Keratinocyte (primary cell): Measurements from ENCODE around the gene OFD1. TPM values are rescaled to one million over a fixed set of nuclear protein-coding genes. Genes with fewer than 3 reads are reported as not detected.

Source experiments
- DNase-seq: peaks from one replicate; pipeline ENCODE4 v3.0.0-alpha.2; 2011; ENCODE audit warnings: low read depth, missing footprints, low spot score
- FAIRE-seq: peaks from 2 replicates; lab custom pipeline; 2011; peaks lifted over from hg19 to GRCh38; lab: Jason Lieb, UNC
- H2AFZ ChIP-seq: 2 replicates; pipeline ENCODE4 v1.6.0; 2012; ENCODE audit warnings: low read length, control low read depth, inconsistent platforms; ENCODE audit not compliant: control insufficient read depth
- H3K27ac ChIP-seq: 2 replicates; pipeline ENCODE4 v1.5.1; 2011; ENCODE audit warnings: low read length; ENCODE audit not compliant: control insufficient read depth, insufficient read depth
- H3K27me3 ChIP-seq: 3 replicates; pipeline ENCODE4 v1.6.0; 2011; ENCODE audit warnings: low read length; ENCODE audit not compliant: control insufficient read depth, insufficient read depth; ENCODE audit errors: extremely low read depth
- H3K36me3 ChIP-seq, 2 experiments: 2 replicates in 1 of 2; 3 replicates in 1 of 2; pipeline ENCODE4 v1.5.1; 2011; ENCODE audit warnings: low read length in 2 of 2, mild to moderate bottlenecking in 1 of 2; ENCODE audit not compliant: control insufficient read depth in 2 of 2, insufficient read depth in 2 of 2; ENCODE audit errors: extremely low read depth in 1 of 2
- H3K4me1 ChIP-seq: 3 replicates; pipeline ENCODE4 v1.5.1; 2011; ENCODE audit warnings: low read length; ENCODE audit not compliant: control insufficient read depth, insufficient read depth; ENCODE audit errors: extremely low read depth
- H3K4me2 ChIP-seq: 3 replicates; pipeline ENCODE4 v1.6.0; 2011; ENCODE audit warnings: low read depth, low read length; ENCODE audit not compliant: control insufficient read depth, insufficient read depth; ENCODE audit errors: extremely low read depth
- H3K4me3 ChIP-seq, 3 experiments: fragments of 200-600 bp in 1 of 3; sonication (generic) in 1 of 3; 2 replicates in 2 of 3; 3 replicates in 1 of 3; pipeline ENCODE4 v1.5.1; 2011 to 2016; ENCODE audit warnings: low read length in 3 of 3, mild to moderate bottlenecking in 3 of 3, control low read depth in 2 of 3, inconsistent platforms in 1 of 3, low read depth in 1 of 3, mixed read lengths in 1 of 3, mixed run types in 1 of 3, moderate library complexity in 1 of 3; ENCODE audit not compliant: control insufficient read depth in 2 of 3, insufficient read depth in 2 of 3; ENCODE audit errors: extremely low read depth in 1 of 3
- H3K79me2 ChIP-seq: 2 replicates; pipeline ENCODE4 v1.6.0; 2012; ENCODE audit warnings: low read length; ENCODE audit not compliant: control insufficient read depth, insufficient read depth
- H3K9ac ChIP-seq: 3 replicates; pipeline ENCODE4 v1.6.0; 2011; ENCODE audit warnings: low read length; ENCODE audit not compliant: control insufficient read depth, insufficient read depth; ENCODE audit errors: extremely low read depth
- H3K9me1 ChIP-seq: 3 replicates; pipeline ENCODE4 v1.6.0; 2011; ENCODE audit warnings: low read length; ENCODE audit not compliant: control insufficient read depth, insufficient read depth; ENCODE audit errors: extremely low read depth
- H3K9me3 ChIP-seq: 2 replicates; pipeline ENCODE4 v1.5.1; 2012; ENCODE audit warnings: low read depth, low read length; ENCODE audit not compliant: control insufficient read depth
- H4K20me1 ChIP-seq: 3 replicates; pipeline ENCODE4 v1.6.0; 2011; ENCODE audit warnings: low read length; ENCODE audit not compliant: control insufficient read depth, insufficient read depth; ENCODE audit errors: extremely low read depth
- EZH2 ChIP-seq: IDR thresholded peaks from one replicate; pipeline ENCODE4 v1.6.1; 2012; ENCODE audit warnings: inconsistent platforms, mild to moderate bottlenecking, low read length, moderate library complexity
- dilution Hi-C: fragments of 300-500 bp; cut with MboI; formaldehyde crosslinking; loops from one replicate; pipeline ENCODE4 v1.7.0; 2020; ENCODE audit warnings: low sequenced_read_pairs; ENCODE audit not compliant: extremely low pct_ligation_motif_present
- polyA plus RNA-seq, 5 experiments: library from polyadenylated mRNA; depleted of rRNA in 3 of 5; stranded (reverse) in 3 of 5; stranded (forward) in 1 of 5; unstranded in 1 of 5; fragments of >200 nt; gene quantifications; 1 replicate in 1 of 5; 2 replicates in 3 of 5; 3 replicates in 1 of 5; pipeline versions ENCODE4 v1.2.1 to v1.2.3, GENCODE V29; 2011 to 2012; ENCODE audit warnings: missing spikeins in 2 of 5, low read depth in 1 of 5, low replicate concordance in 1 of 5
- TF ChIP-seq, protein P1 (sequence below), 3 experiments: IDR thresholded peaks in 1 of 3; conservative IDR thresholded peaks in 1 of 3; optimal IDR thresholded peaks in 1 of 3; 2 replicates in 2 of 3; 3 replicates in 1 of 3; pipeline versions ENCODE3 to v1.5.1; 2011; ENCODE audit warnings: low read length in 3 of 3, mild to moderate bottlenecking in 3 of 3, moderate library complexity in 2 of 3, control low read depth in 1 of 3, inconsistent platforms in 1 of 3; ENCODE audit not compliant: insufficient read depth in 2 of 3; ENCODE audit errors: extremely low read depth in 1 of 3

The OFD1 gene
- polyA plus RNA-seq, 1 donor (not counting 4 experiments of a cell fraction or from before 2014, with no cell fraction given), result 18.3 TPM

GRCh38 chrX:13697976-13698375 is 36.6 kb upstream of the OFD1 start:
- H3K9me3 ChIP-seq, result no peaks in the 10 kb centered on the region
- H3K4me3 ChIP-seq, result no peak overlapping the region
- peaks cover 29% of the 10 kb centered on the region for H3K4me1 ChIP-seq
- DNase-seq (no peak), FAIRE-seq (no peak)
- no peak for TF ChIP-seq EZH2
- TF ChIP-seq, protein P1, sequence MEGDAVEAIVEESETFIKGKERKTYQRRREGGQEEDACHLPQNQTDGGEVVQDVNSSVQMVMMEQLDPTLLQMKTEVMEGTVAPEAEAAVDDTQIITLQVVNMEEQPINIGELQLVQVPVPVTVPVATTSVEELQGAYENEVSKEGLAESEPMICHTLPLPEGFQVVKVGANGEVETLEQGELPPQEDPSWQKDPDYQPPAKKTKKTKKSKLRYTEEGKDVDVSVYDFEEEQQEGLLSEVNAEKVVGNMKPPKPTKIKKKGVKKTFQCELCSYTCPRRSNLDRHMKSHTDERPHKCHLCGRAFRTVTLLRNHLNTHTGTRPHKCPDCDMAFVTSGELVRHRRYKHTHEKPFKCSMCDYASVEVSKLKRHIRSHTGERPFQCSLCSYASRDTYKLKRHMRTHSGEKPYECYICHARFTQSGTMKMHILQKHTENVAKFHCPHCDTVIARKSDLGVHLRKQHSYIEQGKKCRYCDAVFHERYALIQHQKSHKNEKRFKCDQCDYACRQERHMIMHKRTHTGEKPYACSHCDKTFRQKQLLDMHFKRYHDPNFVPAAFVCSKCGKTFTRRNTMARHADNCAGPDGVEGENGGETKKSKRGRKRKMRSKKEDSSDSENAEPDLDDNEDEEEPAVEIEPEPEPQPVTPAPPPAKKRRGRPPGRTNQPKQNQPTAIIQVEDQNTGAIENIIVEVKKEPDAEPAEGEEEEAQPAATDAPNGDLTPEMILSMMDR (optimal IDR thresholded peaks at IDR 0.05 in 1 of 3, IDR thresholded peaks at IDR 0.05 in 1 of 3, conservative IDR thresholded peaks at IDR 0.05 in 1 of 3; ENCODE audit: extremely low read depth in 1 of 3, insufficient read depth in 2 of 3, low read length in 3 of 3), result no peak
- dilution Hi-C loops, result no loop called here
- peaks cover 2% of the 10 kb centered on the region for H3K9me1 ChIP-seq
- peaks cover 2 to 3% of the 10 kb centered on the region in 2 experiments for H3K36me3 ChIP-seq
- H2AFZ ChIP-seq, result no peak overlapping the region
- H3K27ac ChIP-seq, result no peak overlapping the region
- no peak overlapping the region for H3K9ac ChIP-seq
- H3K27me3 ChIP-seq, result no peaks in the 10 kb centered on the region
- H3K4me2 ChIP-seq, result no peak overlapping the region
- peaks cover 58% of the 10 kb centered on the region for H3K79me2 ChIP-seq
- H4K20me1 ChIP-seq, result no peaks in the 10 kb centered on the region

DNA sequence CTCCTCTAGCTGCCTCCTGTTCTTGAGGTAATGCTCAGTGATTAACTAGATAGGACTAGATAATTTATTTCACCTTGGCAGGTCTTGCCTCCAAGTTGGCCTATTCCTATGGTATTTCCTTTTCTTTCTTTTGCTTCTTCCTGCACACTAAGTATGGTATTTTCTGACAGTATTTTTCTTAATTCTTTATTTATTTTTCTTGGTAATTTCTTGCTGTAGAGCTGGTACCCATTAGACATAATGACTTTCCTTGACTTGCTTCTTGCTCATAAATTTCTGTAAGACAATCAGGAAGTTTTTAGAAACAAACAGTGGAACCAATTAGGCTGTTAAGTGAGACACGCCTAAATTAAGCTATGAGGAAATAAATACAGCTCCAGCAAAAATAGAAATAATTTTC is 36.1 kb upstream of the OFD1 start:
- peaks cover 2 to 3% of the 10 kb centered on the region in 2 experiments for H3K36me3 ChIP-seq
- no peaks in the 10 kb centered on the region for H3K9me3 ChIP-seq
- no peaks in the 10 kb centered on the region for H3K27me3 ChIP-seq
- H2AFZ ChIP-seq, result no peak overlapping the region
- dilution Hi-C loops, result no loop called here
- H3K79me2 ChIP-seq, result peaks cover 61% of the 10 kb centered on the region
- no peak for TF ChIP-seq EZH2
- TF ChIP-seq, protein P1 (optimal IDR thresholded peaks at IDR 0.05 in 1 of 3, IDR thresholded peaks at IDR 0.05 in 1 of 3, conservative IDR thresholded peaks at IDR 0.05 in 1 of 3; ENCODE audit: extremely low read depth in 1 of 3, insufficient read depth in 2 of 3, low read length in 3 of 3), result no peak
- H3K27ac ChIP-seq, result no peak overlapping the region
- peaks cover 25% of the 10 kb centered on the region for H3K4me1 ChIP-seq
- H3K9me1 ChIP-seq, result peaks cover 2% of the 10 kb centered on the region
- H3K4me3 ChIP-seq, result no peak overlapping the region
- FAIRE-seq (no peak), DNase-seq (no peak)
- H4K20me1 ChIP-seq, result no peaks in the 10 kb centered on the region
- no peak overlapping the region for H3K9ac ChIP-seq
- H3K4me2 ChIP-seq, result no peak overlapping the region
